ENCODE data around the gene CNTFR.

The CNTFR gene

GRCh38 chr9:34505370-34506120, 84.0 kb downstream of the CNTFR start:
- no peak for DNase-seq

DNA sequence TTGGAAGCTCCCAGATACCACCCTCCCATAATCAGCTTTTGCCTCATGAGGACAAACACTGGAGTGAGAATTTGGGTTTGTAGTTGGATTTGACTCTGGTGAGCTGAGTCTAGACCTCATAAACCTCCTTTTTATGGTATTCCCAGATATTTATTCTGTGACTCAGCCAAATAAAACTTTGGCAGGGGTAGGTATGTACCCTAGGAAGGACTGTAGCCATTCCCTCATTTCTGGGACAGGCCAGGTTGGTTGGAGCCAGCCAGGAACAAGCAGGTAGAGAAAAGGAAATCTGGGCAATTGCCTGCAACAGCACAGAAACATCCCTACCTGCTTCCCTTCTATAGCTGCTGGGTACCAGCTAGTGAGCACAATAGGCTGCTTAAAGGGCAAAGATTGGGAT, 86.1 kb downstream of the CNTFR start:
- DNase-seq = no peak

GRCh38 chr9:34502891-34503290, 86.6 kb downstream of the CNTFR start:
- DNase-seq = no peak

DNA sequence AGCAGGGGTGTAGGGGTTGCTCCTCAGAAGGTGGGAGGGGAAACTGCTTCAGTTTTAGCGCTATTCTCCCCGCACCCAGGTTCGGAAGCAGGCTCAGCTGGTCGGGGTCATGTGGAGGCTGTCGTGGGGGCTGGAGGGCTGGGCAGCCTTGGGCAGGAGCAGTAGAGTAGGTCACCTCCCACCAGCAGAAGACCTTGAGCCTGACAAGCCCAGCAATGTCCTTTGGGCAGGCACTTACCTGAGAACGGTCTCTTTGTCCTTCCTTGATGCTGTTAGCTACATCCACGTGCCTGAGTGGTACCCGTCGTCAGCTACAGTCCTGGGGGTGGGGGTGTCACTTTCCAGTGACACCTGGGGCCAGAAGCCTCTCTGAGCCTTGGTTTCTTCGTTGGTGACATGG, 87.1 kb downstream of the CNTFR start:
- DNase-seq = no peak

- DNase-seq = no peak
Observed at GRCh38 chr9:34501889-34502425, 87.6 kb downstream of the CNTFR start.
